IMR-90 (cell line): ENCODE measurements around the gene CEBPG. TPM values are rescaled to one million over a fixed set of nuclear protein-coding genes. Genes with fewer than 3 reads are reported as not detected.

ENCODE experiments used
- ATAC-seq: fragments of 200-7000 bp; cut with Tn5 transposase; 2 replicates; pipeline ENCODE4 v1.9.1; 2020; ENCODE audit warnings: low read depth, mild to moderate bottlenecking, moderate library complexity
- BruUV-seq: library from RNA; stranded (reverse); fragments of 400-500 nt; replicated peaks from 2 replicates; lab custom pipeline; 2021; lab: Mats Ljungman, UMichigan
- CTCF ChIA-PET: fragments of 300-600 bp; formaldehyde crosslinking; extraction: SDS; loops from one replicate; lab custom pipeline; 2021; ENCODE audit warnings: antibody characterized with exemption; lab: Yijun Ruan, JAX
- POLR2A ChIA-PET: fragments of 300-600 bp; sonication (Branson Sonifier 250); formaldehyde crosslinking; loops from one replicate; lab custom pipeline; 2022; ENCODE audit warnings: antibody characterized with exemption; ENCODE audit not compliant: unreplicated experiment; lab: Charles Lee
- DNase-seq: peaks from one replicate; pipeline ENCODE4 v3.0.0; 2013
- H2AFZ ChIP-seq: replicated peaks from 2 replicates; pipeline ENCODE3; 2013; ENCODE audit warnings: low read length, mild to moderate bottlenecking; ENCODE audit not compliant: poor library complexity
- H2AK5ac ChIP-seq: 2 replicates; pipeline ENCODE4 v1.6.1; 2013; ENCODE audit warnings: low read depth, low read length, inconsistent platforms
- H2AK9ac ChIP-seq: replicated peaks from 2 replicates; pipeline ENCODE3; 2013; ENCODE audit warnings: mild to moderate bottlenecking, low read depth, low read length, moderate library complexity; ENCODE audit not compliant: poor library complexity
- H2BK120ac ChIP-seq: 2 replicates; pipeline ENCODE4 v1.6.1; 2013; ENCODE audit warnings: low read depth, low read length, inconsistent platforms
- H2BK15ac ChIP-seq: 3 replicates; pipeline ENCODE4 v1.6.1; 2013; ENCODE audit warnings: low read depth, low read length, inconsistent platforms
- H2BK20ac ChIP-seq: 2 replicates; pipeline ENCODE4 v1.6.1; 2013; ENCODE audit warnings: low read depth, mild to moderate bottlenecking, inconsistent platforms, low read length, moderate library complexity
- H2BK5ac ChIP-seq: 2 replicates; pipeline ENCODE4 v1.6.1; 2013; ENCODE audit warnings: mild to moderate bottlenecking, low read depth, low read length, inconsistent platforms; ENCODE audit not compliant: poor library complexity, severe bottlenecking
- H3K14ac ChIP-seq: replicated peaks from 2 replicates; pipeline ENCODE4 v1.6.1; 2013; ENCODE audit warnings: low read depth, low read length, inconsistent platforms
- H3K18ac ChIP-seq: 2 replicates; pipeline ENCODE4 v1.6.1; 2013; ENCODE audit warnings: low read depth, low read length, control low read depth
- H3K23ac ChIP-seq: 2 replicates; pipeline ENCODE4 v1.6.1; 2013; ENCODE audit warnings: low read depth, low read length, inconsistent platforms
- H3K27ac ChIP-seq: 2 replicates; pipeline ENCODE4 v1.5.1; 2013; ENCODE audit warnings: mild to moderate bottlenecking, control low read depth, low read length; ENCODE audit not compliant: insufficient read depth
- H3K27me3 ChIP-seq: 2 replicates; pipeline ENCODE4 v1.6.1; 2013; ENCODE audit warnings: low read length; ENCODE audit not compliant: control insufficient read depth, insufficient read depth
- H3K36me3 ChIP-seq: 2 replicates; pipeline ENCODE4 v1.6.1; 2013; ENCODE audit warnings: low read length, mixed read lengths; ENCODE audit not compliant: control insufficient read depth, insufficient read depth
- H3K4ac ChIP-seq: 2 replicates; pipeline ENCODE4 v1.6.1; 2013; ENCODE audit warnings: low read depth, low read length, inconsistent platforms
- H3K4me1 ChIP-seq: 2 replicates; pipeline ENCODE4 v1.6.1; 2013; ENCODE audit warnings: low read length, mixed read lengths; ENCODE audit not compliant: control insufficient read depth, insufficient read depth
- H3K4me2 ChIP-seq: 2 replicates; pipeline ENCODE4 v1.6.1; 2013; ENCODE audit warnings: low read depth, mild to moderate bottlenecking, control low read depth, low read length, moderate library complexity
- H3K4me3 ChIP-seq: 2 replicates; pipeline ENCODE4 v1.5.1; 2013; ENCODE audit warnings: low read depth, mild to moderate bottlenecking, control low read depth, low read length, moderate library complexity; ENCODE audit not compliant: insufficient read depth
- H3K56ac ChIP-seq: 2 replicates; pipeline ENCODE4 v1.6.1; 2013; ENCODE audit warnings: low read length, inconsistent platforms; ENCODE audit not compliant: insufficient read depth; ENCODE audit errors: extremely low read depth
- H3K79me1 ChIP-seq, 2 experiments: 2 replicates each; pipeline ENCODE4 v1.6.1; 2013; ENCODE audit warnings: low read length in 2 of 2, inconsistent platforms in 1 of 2, low read depth in 1 of 2
- H3K9ac ChIP-seq: 2 replicates; pipeline ENCODE4 v1.6.1; 2013; ENCODE audit warnings: low read depth, low read length, control low read depth
- H3K9me1 ChIP-seq: 2 replicates; pipeline ENCODE4 v1.6.1; 2013; ENCODE audit warnings: low read length, inconsistent platforms; ENCODE audit not compliant: insufficient read depth
- H3K9me3 ChIP-seq: 2 replicates; pipeline ENCODE4 v1.6.1; 2013; ENCODE audit warnings: low read length; ENCODE audit not compliant: control insufficient read depth, insufficient read depth
- H4K20me1 ChIP-seq: 2 replicates; pipeline ENCODE4 v1.6.1; 2013; ENCODE audit warnings: low read length, inconsistent platforms; ENCODE audit not compliant: insufficient read depth
- H4K5ac ChIP-seq: 2 replicates; pipeline ENCODE4 v1.6.1; 2013; ENCODE audit warnings: mild to moderate bottlenecking, low read depth, low read length, control low read depth
- H4K8ac ChIP-seq, 2 experiments: 2 replicates each; pipeline ENCODE4 v1.6.1; 2013; ENCODE audit warnings: low read depth in 2 of 2, low read length in 2 of 2, control low read depth in 1 of 2, inconsistent platforms in 1 of 2
- H4K91ac ChIP-seq: 2 replicates; pipeline ENCODE4 v1.6.1; 2013; ENCODE audit warnings: low read depth, low read length, inconsistent platforms; ENCODE audit not compliant: insufficient read depth
- BHLHE40 ChIP-seq: fragments of 150-350 bp; IDR thresholded peaks from 2 replicates; pipeline ENCODE4 v1.6.1; 2016; ENCODE audit warnings: mild to moderate bottlenecking, low read depth, low read length
- CEBPB ChIP-seq: IDR thresholded peaks from 2 replicates; pipeline ENCODE4 v1.6.1; 2012; ENCODE audit warnings: low read depth, low read length, improper control_type of control experiment
- CHD1 ChIP-seq: IDR thresholded peaks from 2 replicates; pipeline ENCODE4 v1.6.1; 2012; ENCODE audit warnings: low read depth, low read length, improper control_type of control experiment
- FOS ChIP-seq: fragments of 150-350 bp; IDR thresholded peaks from 2 replicates; pipeline ENCODE4 v1.6.1; 2016; ENCODE audit warnings: low read depth, low read length
- MAFK ChIP-seq: IDR thresholded peaks from 2 replicates; pipeline ENCODE4 v1.6.1; 2012; ENCODE audit warnings: low read depth, low read length, improper control_type of control experiment
- MAZ ChIP-seq: IDR thresholded peaks from 2 replicates; pipeline ENCODE4 v1.6.1; 2012; ENCODE audit warnings: low read depth, mild to moderate bottlenecking, low read length, improper control_type of control experiment, moderate library complexity, borderline replicate concordance
- MXI1 ChIP-seq: IDR thresholded peaks from 2 replicates; pipeline ENCODE4 v1.6.1; 2012; ENCODE audit warnings: low read depth, mild to moderate bottlenecking, low read length, moderate library complexity, borderline replicate concordance
- NFE2L2 ChIP-seq: fragments of 150-350 bp; IDR thresholded peaks from 2 replicates; pipeline ENCODE4 v1.6.1; 2016; ENCODE audit warnings: low read depth, mild to moderate bottlenecking, low read length
- POLR2A ChIP-seq: IDR thresholded peaks from 2 replicates; pipeline ENCODE4 v1.6.1; 2012; ENCODE audit warnings: mild to moderate bottlenecking, low read depth, low read length
- RAD21 ChIP-seq: IDR thresholded peaks from 2 replicates; pipeline ENCODE4 v1.6.1; 2012; ENCODE audit warnings: low read length, improper control_type of control experiment
- RCOR1 ChIP-seq: IDR thresholded peaks from 2 replicates; pipeline ENCODE4 v1.6.1; 2012; ENCODE audit warnings: mild to moderate bottlenecking, low read length, improper control_type of control experiment; ENCODE audit not compliant: insufficient replicate concordance
- RFX5 ChIP-seq: IDR thresholded peaks from 2 replicates; pipeline ENCODE4 v1.8.0; 2012; ENCODE audit warnings: low read depth, mild to moderate bottlenecking, low read length, moderate library complexity
- SMC3 ChIP-seq: fragments of 150-350 bp; IDR thresholded peaks from 2 replicates; pipeline ENCODE4 v1.6.1; 2016; ENCODE audit warnings: low read depth, mild to moderate bottlenecking, antibody characterized with exemption, low read length, moderate library complexity
- WGBS, 2 experiments: methylation state at CpG; one replicate each; pipeline versions ENCODE4 v1.1.5 to v1.1.7; 2013; ENCODE audit warnings: missing lambda C conversion rate in 2 of 2; ENCODE audit not compliant: insufficient read length in 1 of 2; ENCODE audit errors: extremely low coverage in 2 of 2; 5-methylcytosine and 5-hydroxymethylcytosine counted together
- dilution Hi-C: fragments of 300-500 bp; cut with HindIII; formaldehyde crosslinking; loops from one replicate; pipeline ENCODE4 v1.14.3; 2018; ENCODE audit warnings: low sequenced_read_pairs; ENCODE audit not compliant: unreplicated experiment
- in situ Hi-C: fragments of 300-500 bp; cut with MboI; formaldehyde crosslinking; loops from 3 replicates; pipeline ENCODE4 v1.14.3; 2019; ENCODE audit warnings: low sequenced_read_pairs, inconsistent platforms, mixed read lengths
- intact Hi-C: fragments of 100-400 bp; cut with micrococcal nuclease; formaldehyde crosslinking; loops from 2 replicates; pipeline ENCODE4 v1.10.0; 2022
- polyA plus RNA-seq, 3 experiments: library from polyadenylated mRNA; depleted of rRNA; stranded (reverse); fragments of >200 nt; gene quantifications; 2 replicates each; pipeline ENCODE4 v1.2.3, GENCODE V29; 2012; ENCODE audit warnings: low replicate concordance in 1 of 3
- total RNA-seq: library from RNA; depleted of rRNA; stranded (reverse); fragments of >200 nt; gene quantifications from 2 replicates; pipeline ENCODE4 v1.2.3, GENCODE V29; 2012
- TF ChIP-seq, protein P1 (sequence below): conservative IDR thresholded peaks from 2 replicates; pipeline ENCODE4 v1.5.1; 2012; ENCODE audit warnings: mild to moderate bottlenecking, low read depth, low read length, improper control_type of control experiment
- TF ChIP-seq, protein P2 (sequence below): fragments of 150-350 bp; IDR thresholded peaks from 2 replicates; pipeline ENCODE4 v1.6.1; 2017; ENCODE audit warnings: mild to moderate bottlenecking, antibody characterized with exemption, low read length, low read depth
- TF ChIP-seq, protein P3 (sequence below): fragments of 150-350 bp; IDR thresholded peaks from 2 replicates; pipeline ENCODE4 v1.6.1; 2016; ENCODE audit warnings: low read depth, mild to moderate bottlenecking, low read length, moderate library complexity, borderline replicate concordance

The CEBPG gene
- total and polyA plus RNA-seq, 2 of the 4 experiments (the other 2 are of a cell fraction), result 9.2 to 14.3 TPM

DNA sequence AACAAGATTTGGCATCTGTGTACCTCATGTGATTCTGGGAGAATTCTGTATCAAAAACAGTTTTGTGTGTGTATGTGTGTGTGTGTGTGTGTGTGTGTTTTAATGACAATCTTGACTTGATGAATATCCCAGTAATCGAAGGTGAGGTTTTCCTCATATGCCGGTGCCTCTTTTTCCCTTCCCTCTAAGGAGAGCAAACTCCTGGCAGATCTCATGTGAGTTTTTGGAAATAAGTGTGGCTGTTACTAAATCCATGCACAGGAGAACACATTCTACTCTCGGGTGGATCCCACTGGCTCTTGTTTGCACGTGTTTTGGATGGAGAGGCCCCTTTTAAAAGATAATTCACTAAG, 29.0 kb upstream of the CEBPG start:
- WGBS, 2 experiments, result no CpG with 5 or more reads among the region's 4 CpGs
- H3K18ac ChIP-seq, result no peak overlapping the region
- no peaks in the 10 kb centered on the region for H3K4me1 ChIP-seq
- H2AK5ac ChIP-seq, result no peak overlapping the region
- POLR2A ChIA-PET, result interaction anchor here (0.6 kb wide), 1 partner anchor 231 kb away, joined by 3 read pairs; no protein-coding TSS in a partner anchor
- no peaks in the 10 kb centered on the region for H3K9me1 ChIP-seq
- H2AFZ ChIP-seq, result no peak overlapping the region
- DNase-seq (no peak), ATAC-seq (no peak)
- no peak overlapping the region for H3K27ac ChIP-seq
- peaks cover 6% of the 10 kb centered on the region for H3K27me3 ChIP-seq
- no peak overlapping the region for H2BK15ac ChIP-seq
- H2BK5ac ChIP-seq, result no peak overlapping the region
- H3K4me3 ChIP-seq, result no peak overlapping the region
- H4K8ac ChIP-seq, result no peak overlapping the region
- H4K5ac ChIP-seq, result no peak overlapping the region
- in situ Hi-C loops, result no loop called here
- H3K4me2 ChIP-seq, result no peak overlapping the region
- no peak overlapping the region for H3K56ac ChIP-seq
- H4K20me1 ChIP-seq, result no peaks in the 10 kb centered on the region
- H3K79me1 ChIP-seq, result no peaks in the 10 kb centered on the region
- no peak overlapping the region for H2BK20ac ChIP-seq
- H4K91ac ChIP-seq, result no peak overlapping the region
- no peak overlapping the region for H2BK120ac ChIP-seq
- H2AK9ac ChIP-seq, result no peak overlapping the region
- H3K4ac ChIP-seq, result no peak overlapping the region
- dilution Hi-C loops, result no loop called here
- CTCF ChIA-PET, result no interaction called here
- H3K9ac ChIP-seq, result no peak overlapping the region
- H3K23ac ChIP-seq, result no peak overlapping the region
- TF ChIP-seq MXI1 (no peak), MAZ (no peak), CEBPB (no peak), POLR2A (no peak), CHD1 (no peak), RAD21 (no peak), SMC3 (no peak), BHLHE40 (no peak), MAFK (no peak), RCOR1 (no peak), NFE2L2 (no peak), RFX5 (no peak), FOS (no peak)
- TF ChIP-seq, protein P1, sequence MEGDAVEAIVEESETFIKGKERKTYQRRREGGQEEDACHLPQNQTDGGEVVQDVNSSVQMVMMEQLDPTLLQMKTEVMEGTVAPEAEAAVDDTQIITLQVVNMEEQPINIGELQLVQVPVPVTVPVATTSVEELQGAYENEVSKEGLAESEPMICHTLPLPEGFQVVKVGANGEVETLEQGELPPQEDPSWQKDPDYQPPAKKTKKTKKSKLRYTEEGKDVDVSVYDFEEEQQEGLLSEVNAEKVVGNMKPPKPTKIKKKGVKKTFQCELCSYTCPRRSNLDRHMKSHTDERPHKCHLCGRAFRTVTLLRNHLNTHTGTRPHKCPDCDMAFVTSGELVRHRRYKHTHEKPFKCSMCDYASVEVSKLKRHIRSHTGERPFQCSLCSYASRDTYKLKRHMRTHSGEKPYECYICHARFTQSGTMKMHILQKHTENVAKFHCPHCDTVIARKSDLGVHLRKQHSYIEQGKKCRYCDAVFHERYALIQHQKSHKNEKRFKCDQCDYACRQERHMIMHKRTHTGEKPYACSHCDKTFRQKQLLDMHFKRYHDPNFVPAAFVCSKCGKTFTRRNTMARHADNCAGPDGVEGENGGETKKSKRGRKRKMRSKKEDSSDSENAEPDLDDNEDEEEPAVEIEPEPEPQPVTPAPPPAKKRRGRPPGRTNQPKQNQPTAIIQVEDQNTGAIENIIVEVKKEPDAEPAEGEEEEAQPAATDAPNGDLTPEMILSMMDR, result no peak
- TF ChIP-seq, protein P2, sequence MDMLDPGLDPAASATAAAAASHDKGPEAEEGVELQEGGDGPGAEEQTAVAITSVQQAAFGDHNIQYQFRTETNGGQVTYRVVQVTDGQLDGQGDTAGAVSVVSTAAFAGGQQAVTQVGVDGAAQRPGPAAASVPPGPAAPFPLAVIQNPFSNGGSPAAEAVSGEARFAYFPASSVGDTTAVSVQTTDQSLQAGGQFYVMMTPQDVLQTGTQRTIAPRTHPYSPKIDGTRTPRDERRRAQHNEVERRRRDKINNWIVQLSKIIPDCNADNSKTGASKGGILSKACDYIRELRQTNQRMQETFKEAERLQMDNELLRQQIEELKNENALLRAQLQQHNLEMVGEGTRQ, result no peak
- TF ChIP-seq, protein P3, sequence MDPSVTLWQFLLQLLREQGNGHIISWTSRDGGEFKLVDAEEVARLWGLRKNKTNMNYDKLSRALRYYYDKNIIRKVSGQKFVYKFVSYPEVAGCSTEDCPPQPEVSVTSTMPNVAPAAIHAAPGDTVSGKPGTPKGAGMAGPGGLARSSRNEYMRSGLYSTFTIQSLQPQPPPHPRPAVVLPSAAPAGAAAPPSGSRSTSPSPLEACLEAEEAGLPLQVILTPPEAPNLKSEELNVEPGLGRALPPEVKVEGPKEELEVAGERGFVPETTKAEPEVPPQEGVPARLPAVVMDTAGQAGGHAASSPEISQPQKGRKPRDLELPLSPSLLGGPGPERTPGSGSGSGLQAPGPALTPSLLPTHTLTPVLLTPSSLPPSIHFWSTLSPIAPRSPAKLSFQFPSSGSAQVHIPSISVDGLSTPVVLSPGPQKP, result no peak
- no peaks in the 10 kb centered on the region for H3K9me3 ChIP-seq
- no peak overlapping the region for H3K14ac ChIP-seq
- BruUV-seq, result no TSS peak
- intact Hi-C loops, result no loop called here
- H3K36me3 ChIP-seq, result no peaks in the 10 kb centered on the region
